ENCODE measurements around the gene INS. TPM values are rescaled to one million over a fixed set of nuclear protein-coding genes. Genes with fewer than 3 reads are reported as not detected.
A peak's percentile ranks its signal among the peaks of the same experiment; 100 is the strongest.

INS gene
- total and polyA plus RNA-seq, 2 of the 13 experiments (the other 11 are each of a cell fraction or from before 2014, with no cell fraction given) = not detected

DNA sequence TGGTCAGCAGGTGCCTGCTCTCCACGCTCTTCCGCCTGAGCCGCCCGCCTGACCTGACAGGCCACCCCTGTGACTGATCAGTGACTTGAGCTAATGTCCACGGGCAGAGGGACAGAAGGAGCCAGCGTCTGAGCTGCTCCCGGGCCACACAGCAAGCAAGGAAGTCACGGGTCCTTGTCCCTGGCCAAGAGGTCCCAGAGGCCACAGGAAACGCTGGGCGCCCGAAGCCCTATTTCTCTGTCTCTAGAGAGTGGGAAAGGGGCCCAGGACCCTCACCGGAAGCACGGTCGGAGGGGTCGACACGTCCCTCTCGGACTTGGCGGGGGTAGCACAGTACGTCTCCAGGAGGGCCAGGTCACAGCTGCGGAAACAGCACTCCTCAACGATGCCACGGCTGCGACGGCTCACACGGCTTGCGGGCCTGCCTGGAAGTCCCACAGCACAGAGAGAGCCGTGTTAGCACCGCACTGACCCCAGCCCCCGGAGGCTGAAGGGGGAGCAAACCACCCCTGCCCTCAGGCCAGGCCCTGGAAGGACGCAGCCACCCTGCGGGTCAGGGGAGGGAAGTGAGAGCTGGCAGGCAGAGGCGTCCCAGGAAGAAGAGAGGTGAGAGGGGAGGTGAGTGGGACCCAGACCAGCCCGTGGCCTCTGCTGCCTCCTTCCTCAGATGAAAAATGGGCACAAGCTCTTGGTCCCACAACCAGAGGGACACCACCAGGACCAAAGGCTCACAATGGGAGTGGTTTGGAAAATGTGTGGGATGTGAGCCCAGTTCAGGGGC is 27.6 kb downstream of the INS start (continued):
- TF ChIP-seq PHF21A (CRISPR knock-in tag; IDR thresholded peaks at IDR 0.05) (no peak), RXRA (CRISPR knock-in tag; IDR thresholded peaks at IDR 0.05) (no peak), ZNF850 (CRISPR knock-in tag; conservative IDR thresholded peaks at IDR 0.05) (0 out of 2 replicates have a peak, but pooled peaks have one; percentile 61), PHF20 (CRISPR knock-in tag; IDR thresholded peaks at IDR 0.05) (no peak), MATR3 (CRISPR knock-in tag; IDR thresholded peaks at IDR 0.05) (no peak), ZSCAN31 (CRISPR knock-in tag; IDR thresholded peaks at IDR 0.05; ENCODE audit: low read depth) (no peak), ZNF101 (CRISPR knock-in tag; IDR thresholded peaks at IDR 0.05; ENCODE audit: borderline replicate concordance, low read depth) (no peak), ZFX (CRISPR knock-in tag; IDR thresholded peaks at IDR 0.05; ENCODE audit: low read depth) (peak; percentile 28; the same call in 1 of the 2 replicates), ARNT2 (CRISPR knock-in tag; IDR thresholded peaks at IDR 0.05; ENCODE audit: low read depth) (peak; percentile 19; the same call in 1 of the 2 replicates), RERE (CRISPR knock-in tag; IDR thresholded peaks at IDR 0.05; ENCODE audit: low read depth) (no peak), SRSF9 (IDR thresholded peaks at IDR 0.05; ENCODE audit: borderline replicate concordance, insufficient read depth, low read depth, low read length, poor library complexity, severe bottlenecking) (no peak), ATM (IDR thresholded peaks at IDR 0.05; ENCODE audit: borderline replicate concordance) (no peak)
- TF ChIP-seq, protein P1, sequence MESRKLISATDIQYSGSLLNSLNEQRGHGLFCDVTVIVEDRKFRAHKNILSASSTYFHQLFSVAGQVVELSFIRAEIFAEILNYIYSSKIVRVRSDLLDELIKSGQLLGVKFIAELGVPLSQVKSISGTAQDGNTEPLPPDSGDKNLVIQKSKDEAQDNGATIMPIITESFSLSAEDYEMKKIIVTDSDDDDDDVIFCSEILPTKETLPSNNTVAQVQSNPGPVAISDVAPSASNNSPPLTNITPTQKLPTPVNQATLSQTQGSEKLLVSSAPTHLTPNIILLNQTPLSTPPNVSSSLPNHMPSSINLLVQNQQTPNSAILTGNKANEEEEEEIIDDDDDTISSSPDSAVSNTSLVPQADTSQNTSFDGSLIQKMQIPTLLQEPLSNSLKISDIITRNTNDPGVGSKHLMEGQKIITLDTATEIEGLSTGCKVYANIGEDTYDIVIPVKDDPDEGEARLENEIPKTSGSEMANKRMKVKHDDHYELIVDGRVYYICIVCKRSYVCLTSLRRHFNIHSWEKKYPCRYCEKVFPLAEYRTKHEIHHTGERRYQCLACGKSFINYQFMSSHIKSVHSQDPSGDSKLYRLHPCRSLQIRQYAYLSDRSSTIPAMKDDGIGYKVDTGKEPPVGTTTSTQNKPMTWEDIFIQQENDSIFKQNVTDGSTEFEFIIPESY (CRISPR knock-in tag; IDR thresholded peaks at IDR 0.05) = peak; percentile 49
- TF ChIP-seq, protein P2, sequence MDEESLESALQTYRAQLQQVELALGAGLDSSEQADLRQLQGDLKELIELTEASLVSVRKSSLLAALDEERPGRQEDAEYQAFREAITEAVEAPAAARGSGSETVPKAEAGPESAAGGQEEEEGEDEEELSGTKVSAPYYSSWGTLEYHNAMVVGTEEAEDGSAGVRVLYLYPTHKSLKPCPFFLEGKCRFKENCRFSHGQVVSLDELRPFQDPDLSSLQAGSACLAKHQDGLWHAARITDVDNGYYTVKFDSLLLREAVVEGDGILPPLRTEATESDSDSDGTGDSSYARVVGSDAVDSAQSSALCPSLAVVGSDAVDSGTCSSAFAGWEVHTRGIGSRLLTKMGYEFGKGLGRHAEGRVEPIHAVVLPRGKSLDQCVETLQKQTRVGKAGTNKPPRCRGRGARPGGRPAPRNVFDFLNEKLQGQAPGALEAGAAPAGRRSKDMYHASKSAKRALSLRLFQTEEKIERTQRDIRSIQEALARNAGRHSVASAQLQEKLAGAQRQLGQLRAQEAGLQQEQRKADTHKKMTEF (CRISPR knock-in tag; IDR thresholded peaks at IDR 0.05) = no peak
- TF ChIP-seq, protein P3, sequence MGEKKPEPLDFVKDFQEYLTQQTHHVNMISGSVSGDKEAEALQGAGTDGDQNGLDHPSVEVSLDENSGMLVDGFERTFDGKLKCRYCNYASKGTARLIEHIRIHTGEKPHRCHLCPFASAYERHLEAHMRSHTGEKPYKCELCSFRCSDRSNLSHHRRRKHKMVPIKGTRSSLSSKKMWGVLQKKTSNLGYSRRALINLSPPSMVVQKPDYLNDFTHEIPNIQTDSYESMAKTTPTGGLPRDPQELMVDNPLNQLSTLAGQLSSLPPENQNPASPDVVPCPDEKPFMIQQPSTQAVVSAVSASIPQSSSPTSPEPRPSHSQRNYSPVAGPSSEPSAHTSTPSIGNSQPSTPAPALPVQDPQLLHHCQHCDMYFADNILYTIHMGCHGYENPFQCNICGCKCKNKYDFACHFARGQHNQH (CRISPR knock-in tag; IDR thresholded peaks at IDR 0.05) = 0 out of 2 replicates have a peak, but pooled peaks have one; percentile 38
- TF ChIP-seq, protein P4, sequence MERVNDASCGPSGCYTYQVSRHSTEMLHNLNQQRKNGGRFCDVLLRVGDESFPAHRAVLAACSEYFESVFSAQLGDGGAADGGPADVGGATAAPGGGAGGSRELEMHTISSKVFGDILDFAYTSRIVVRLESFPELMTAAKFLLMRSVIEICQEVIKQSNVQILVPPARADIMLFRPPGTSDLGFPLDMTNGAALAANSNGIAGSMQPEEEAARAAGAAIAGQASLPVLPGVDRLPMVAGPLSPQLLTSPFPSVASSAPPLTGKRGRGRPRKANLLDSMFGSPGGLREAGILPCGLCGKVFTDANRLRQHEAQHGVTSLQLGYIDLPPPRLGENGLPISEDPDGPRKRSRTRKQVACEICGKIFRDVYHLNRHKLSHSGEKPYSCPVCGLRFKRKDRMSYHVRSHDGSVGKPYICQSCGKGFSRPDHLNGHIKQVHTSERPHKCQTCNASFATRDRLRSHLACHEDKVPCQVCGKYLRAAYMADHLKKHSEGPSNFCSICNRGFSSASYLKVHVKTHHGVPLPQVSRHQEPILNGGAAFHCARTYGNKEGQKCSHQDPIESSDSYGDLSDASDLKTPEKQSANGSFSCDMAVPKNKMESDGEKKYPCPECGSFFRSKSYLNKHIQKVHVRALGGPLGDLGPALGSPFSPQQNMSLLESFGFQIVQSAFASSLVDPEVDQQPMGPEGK (CRISPR knock-in tag; IDR thresholded peaks at IDR 0.05) = no peak

Data from HepG2 (cell line).